ENCODE results near the gene WTIP.

- no peak for TF ChIP-seq POLR2A (IDR thresholded peaks at IDR 0.05)
- no peak for TF ChIP-seq CTCF (IDR thresholded peaks at IDR 0.05)
These were observed 1.1 kb upstream of the WTIP start for GRCh38 chr19:34480491-34480890.

Measured in thyroid gland (tissue), 4 donors.